Right lobe of liver (tissue), 4 donors: ENCODE results near the gene SGSH.

Source experiments
- CTCF ChIP-seq, 4 donors: fragments of 200-600 bp in 3 of 4; fragments of 450-650 bp in 1 of 4; IDR thresholded peaks; one replicate each; pipeline versions ENCODE4 v1.5.1 to v1.8.0; 2016 to 2022; ENCODE audit warnings: antibody characterized with exemption in 4 of 4, mild to moderate bottlenecking in 2 of 4
- POLR2A ChIP-seq: fragments of 450-650 bp; IDR thresholded peaks from one replicate; pipeline ENCODE4 v1.6.1; 2017; ENCODE audit warnings: antibody characterized with exemption, mild to moderate bottlenecking
- donor health status: DM: no; HTN: no; CAD: no.
- donor health status: DM: no; HTN: no; CAD: no.
- donor health status: DM: no; HTN: yes; CAD: no.

GRCh38 chr17:80204626-80205468 lies 15.3 kb downstream of the SGSH start:
- TF ChIP-seq POLR2A (no peak), CTCF (IDR thresholded peaks at IDR 0.05) (no peak)
